NCI-H82 (cell line): Measurements from ENCODE around the gene KCTD11.
A peak's percentile ranks its signal among the peaks of the same experiment; 100 is the strongest.
"Not testable (repeated sequence)": the region's sequence is repeated elsewhere in the genome, so short reads cannot be mapped to it uniquely, and the experiment has no call there.

ENCODE experiments used
- DNase-seq: peaks from one replicate; lab custom pipeline; 2025; lab: John Stamatoyannopoulos, UW

The KCTD11 gene

GRCh38 chr17:7343250-7343649 is 8.7 kb upstream of the KCTD11 start:
- DNase-seq = no peak

- DNase-seq = no peak
Observed at GRCh38 chr17:7346761-7347614, 5.0 kb upstream of the KCTD11 start.

GRCh38 chr17:7347630-7348477 is 4.1 kb upstream of the KCTD11 start:
- DNase-seq = no peak

- DNase-seq = no peak
Observed at GRCh38 chr17:7348478-7349242, 3.3 kb upstream of the KCTD11 start.

- DNase-seq = no peak
Observed at GRCh38 chr17:7352503-7352889, 534 bp downstream of the KCTD11 start.

- DNase-seq = no peak
Observed at GRCh38 chr17:7352910-7353635, 1.1 kb downstream of the KCTD11 start.

GRCh38 chr17:7354262-7354843 is 2.4 kb downstream of the KCTD11 start:
- DNase-seq = peak; percentile 27

GRCh38 chr17:7355053-7355452 is 3.1 kb downstream of the KCTD11 start, which contains the start of gene TMEM95:
Gene TMEM95 (plus strand): TSS chr17:7355156. CDS start chr17:7355205, 49 bp downstream.
- DNase-seq = no peak

- no peak for DNase-seq
Observed at GRCh38 chr17:7355573-7355972, 3.6 kb downstream of the KCTD11 start.

GRCh38 chr17:7356072-7356549 is 4.1 kb downstream of the KCTD11 start:
- DNase-seq = peak; percentile 93

GRCh38 chr17:7356756-7357155 is 4.8 kb downstream of the KCTD11 start:
- no peak for DNase-seq

GRCh38 chr17:7357381-7357780 is 5.4 kb downstream of the KCTD11 start:
- no peak for DNase-seq

- no peak for DNase-seq
Observed at GRCh38 chr17:7361906-7362305, 9.9 kb downstream of the KCTD11 start.

GRCh38 chr17:7363311-7363710 is 11.3 kb downstream of the KCTD11 start:
- DNase-seq = no peak

- not testable (repeated sequence) for DNase-seq
Observed at GRCh38 chr17:7365963-7366362, 14.0 kb downstream of the KCTD11 start.

GRCh38 chr17:7367083-7367482 is 15.1 kb downstream of the KCTD11 start:
- DNase-seq = no peak

- DNase-seq = no peak
Observed at GRCh38 chr17:7367918-7368598, 16.1 kb downstream of the KCTD11 start.

GRCh38 chr17:7368599-7368994 is 16.6 kb downstream of the KCTD11 start:
- DNase-seq = not testable (repeated sequence)

GRCh38 chr17:7369825-7370224 is 17.9 kb downstream of the KCTD11 start:
- no peak for DNase-seq

GRCh38 chr17:7370853-7371252 is 18.9 kb downstream of the KCTD11 start:
- DNase-seq = no peak
